OCI-LY7 (cell line): ENCODE results near the gene CTNNA1. TPM values are rescaled to one million over a fixed set of nuclear protein-coding genes. Genes with fewer than 3 reads are reported as not detected.

ENCODE experiments used
- BruUV-seq: library from RNA; stranded (reverse); fragments of 400-500 nt; replicated peaks from 2 replicates; lab custom pipeline; 2021; lab: Mats Ljungman, UMichigan
- CTCF ChIA-PET: fragments of 300-600 bp; sonication (Branson Sonifier 250); formaldehyde crosslinking; loops from one replicate; lab custom pipeline; 2022; ENCODE audit warnings: antibody characterized with exemption; ENCODE audit not compliant: unreplicated experiment; lab: Charles Lee
- POLR2A ChIA-PET: fragments of 300-600 bp; sonication (Branson Sonifier 250); formaldehyde crosslinking; loops from one replicate; lab custom pipeline; 2022; ENCODE audit warnings: antibody characterized with exemption; lab: Charles Lee
- DNase-seq: peaks from one replicate; pipeline ENCODE4 v3.0.0-alpha.2; 2015; ENCODE audit warnings: low spot score
- H2AFZ ChIP-seq: fragments of 200-600 bp; sonication (generic), shearing (Covaris generic); 2 replicates; pipeline ENCODE4 v1.6.1; 2014; ENCODE audit warnings: mild to moderate bottlenecking, antibody characterized with exemption, low read length, moderate library complexity
- H3K27ac ChIP-seq: fragments of 200-600 bp; sonication (generic); 2 replicates; pipeline ENCODE4 v1.5.1; 2014; ENCODE audit warnings: mixed run types, low read depth, mild to moderate bottlenecking, moderate library complexity, low read length, inconsistent platforms; ENCODE audit not compliant: poor library complexity, severe bottlenecking
- H3K36me3 ChIP-seq: fragments of 200-600 bp; sonication (generic); 2 replicates; pipeline ENCODE4 v1.6.1; 2014; ENCODE audit warnings: mild to moderate bottlenecking, antibody characterized with exemption, low read length, moderate library complexity, mixed read lengths; ENCODE audit not compliant: insufficient read depth
- H3K4me1 ChIP-seq: fragments of 200-600 bp; sonication (generic); 2 replicates; pipeline ENCODE4 v1.5.1; 2014; ENCODE audit warnings: mild to moderate bottlenecking, low read length; ENCODE audit not compliant: insufficient read depth, poor library complexity, severe bottlenecking
- H3K4me2 ChIP-seq: fragments of 200-600 bp; sonication (generic); 2 replicates; pipeline ENCODE4 v1.6.1; 2014; ENCODE audit warnings: mild to moderate bottlenecking, low read length
- H3K4me3 ChIP-seq: fragments of 200-600 bp; sonication (generic); 2 replicates; pipeline ENCODE4 v1.5.1; 2014; ENCODE audit warnings: mild to moderate bottlenecking, low read depth, low read length; ENCODE audit not compliant: poor library complexity, severe bottlenecking
- H3K79me2 ChIP-seq: fragments of 200-600 bp; sonication (generic); 2 replicates; pipeline ENCODE4 v1.6.1; 2016; ENCODE audit warnings: low read depth, mild to moderate bottlenecking, low read length, moderate library complexity, mixed read lengths; ENCODE audit not compliant: insufficient read depth
- H3K9me2 ChIP-seq: fragments of 200-600 bp; sonication (generic); 2 replicates; pipeline ENCODE4 v1.6.1; 2016; ENCODE audit warnings: mild to moderate bottlenecking, low read length, mixed read lengths; ENCODE audit not compliant: insufficient read depth
- H3K9me3 ChIP-seq: fragments of 200-600 bp; sonication (generic); 2 replicates; pipeline ENCODE4 v1.6.1; 2014; ENCODE audit warnings: mild to moderate bottlenecking, mixed run types, low read length, mixed read lengths
- H4K20me1 ChIP-seq: fragments of 200-600 bp; sonication (generic); 2 replicates; pipeline ENCODE4 v1.6.1; 2014; ENCODE audit warnings: mild to moderate bottlenecking, antibody characterized with exemption, low read length, moderate library complexity, mixed read lengths; ENCODE audit not compliant: insufficient read depth
- CTCF ChIP-seq: fragments of 200-600 bp; sonication (generic); conservative IDR thresholded peaks from 2 replicates; pipeline ENCODE4 v1.5.1; 2014; ENCODE audit warnings: mild to moderate bottlenecking, antibody characterized with exemption, low read length, moderate library complexity, mixed read lengths
- EZH2phosphoT487 ChIP-seq: fragments of 200-600 bp; sonication (generic); IDR thresholded peaks from 2 replicates; pipeline ENCODE4 v1.6.1; 2018; ENCODE audit warnings: low read depth, borderline replicate concordance, mild to moderate bottlenecking, mixed run types, antibody characterized with exemption, low read length, moderate library complexity, mixed read lengths
- intact Hi-C: fragments of 100-400 bp; cut with micrococcal nuclease; formaldehyde crosslinking; loops from one replicate; pipeline ENCODE4 v1.10.0; 2022; ENCODE audit not compliant: unreplicated experiment
- total RNA-seq, 2 experiments: library from RNA; depleted of rRNA in 1 of 2; stranded (reverse); fragments of >200 nt in 1 of 2; shearing (Covaris generic) in 1 of 2; gene quantifications; 2 replicates each; pipeline ENCODE4 v1.2.3, GENCODE V29; 2014 to 2022

Gene CTNNA1
- total RNA-seq, 2 experiments from 2014 or later = 40.4 to 42.7 TPM

GRCh38 chr5:138803935-138804334 is 50.7 kb downstream of the CTNNA1 start:
- H3K9me3 ChIP-seq = no peaks in the 10 kb centered on the region
- BruUV-seq = no TSS peak
- no peaks in the 10 kb centered on the region for H3K4me1 ChIP-seq
- H3K4me2 ChIP-seq = no peak overlapping the region
- no peak overlapping the region for H3K4me3 ChIP-seq
- no peaks in the 10 kb centered on the region for H3K79me2 ChIP-seq
- ChIA-PET POLR2A (interaction anchor here (0.6 kb wide), 1 partner anchor 153 kb away, joined by 3 read pairs; no protein-coding TSS in a partner anchor), CTCF (no interaction called here)
- no peaks in the 10 kb centered on the region for H3K9me2 ChIP-seq
- no peaks in the 10 kb centered on the region for H4K20me1 ChIP-seq
- no peak for TF ChIP-seq EZH2phosphoT487
- no peak for TF ChIP-seq CTCF
- no peaks in the 10 kb centered on the region for H3K36me3 ChIP-seq
- H3K27ac ChIP-seq = no peak overlapping the region
- no peak for DNase-seq
- H2AFZ ChIP-seq = no peak overlapping the region
- intact Hi-C loops = no loop called here

DNA sequence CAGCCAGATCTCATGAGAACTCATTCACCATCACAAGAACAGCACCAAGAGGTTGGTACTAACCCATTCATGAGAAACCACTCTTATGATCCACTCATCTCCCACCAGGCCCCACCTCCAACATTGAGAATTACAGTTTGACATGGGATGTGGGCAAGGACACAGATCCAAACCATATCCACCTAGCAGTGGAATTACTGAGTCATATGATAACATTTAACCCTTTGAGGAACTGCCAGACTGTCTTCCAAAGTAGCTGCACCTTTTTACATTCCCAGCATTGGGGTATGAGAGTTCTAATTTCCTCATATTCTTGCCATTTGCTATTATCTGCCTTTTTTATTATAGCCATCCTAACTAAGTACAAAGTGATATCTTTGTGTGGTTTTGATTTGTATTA is 51.9 kb downstream of the CTNNA1 start:
- no peaks in the 10 kb centered on the region for H3K9me3 ChIP-seq
- H3K4me3 ChIP-seq = no peak overlapping the region
- no peaks in the 10 kb centered on the region for H3K9me2 ChIP-seq
- no peaks in the 10 kb centered on the region for H4K20me1 ChIP-seq
- no TSS peak for BruUV-seq
- H3K27ac ChIP-seq = no peak overlapping the region
- no peak for TF ChIP-seq CTCF
- no peak for TF ChIP-seq EZH2phosphoT487
- no peaks in the 10 kb centered on the region for H3K36me3 ChIP-seq
- DNase-seq = no peak
- no peak overlapping the region for H2AFZ ChIP-seq
- no peaks in the 10 kb centered on the region for H3K4me1 ChIP-seq
- no peaks in the 10 kb centered on the region for H3K79me2 ChIP-seq
- intact Hi-C loops = no loop called here
- ChIA-PET POLR2A (no interaction called here), CTCF (no interaction called here)
- H3K4me2 ChIP-seq = no peak overlapping the region

- Histone ChIP-seq H3K9me2 (no peaks in the 10 kb centered on the region), H3K79me2 (no peaks in the 10 kb centered on the region), H4K20me1 (no peaks in the 10 kb centered on the region), H3K4me3 (no peak overlapping the region), H3K4me1 (no peaks in the 10 kb centered on the region), H2AFZ (no peak overlapping the region), H3K4me2 (no peak overlapping the region), H3K27ac (no peak overlapping the region), H3K9me3 (no peaks in the 10 kb centered on the region), H3K36me3 (no peaks in the 10 kb centered on the region)
- DNase-seq = no peak
- intact Hi-C loops = no loop called here
- ChIA-PET POLR2A (interaction anchor here (0.6 to 2.2 kb wide), 2 partner anchors 10 to 122 kb away, joined by 5 to 8 read pairs; no protein-coding TSS in a partner anchor), CTCF (no interaction called here)
- no peak for TF ChIP-seq CTCF
- no peak for TF ChIP-seq EZH2phosphoT487
- BruUV-seq = no TSS peak
Measured at GRCh38 chr5:138807182-138807581, 54.0 kb downstream of the CTNNA1 start.
